Measurements from ENCODE around the gene ANO4.
"Not testable (repeated sequence)": the region's sequence is repeated elsewhere in the genome, so short reads cannot be mapped to it uniquely, and the experiment has no call there.

Gene ANO4

GRCh38 chr12:100875156-100875555 is 80.6 kb downstream of the ANO4 start:
- DNase-seq (ENCODE audit: low spot score): no peak

DNA sequence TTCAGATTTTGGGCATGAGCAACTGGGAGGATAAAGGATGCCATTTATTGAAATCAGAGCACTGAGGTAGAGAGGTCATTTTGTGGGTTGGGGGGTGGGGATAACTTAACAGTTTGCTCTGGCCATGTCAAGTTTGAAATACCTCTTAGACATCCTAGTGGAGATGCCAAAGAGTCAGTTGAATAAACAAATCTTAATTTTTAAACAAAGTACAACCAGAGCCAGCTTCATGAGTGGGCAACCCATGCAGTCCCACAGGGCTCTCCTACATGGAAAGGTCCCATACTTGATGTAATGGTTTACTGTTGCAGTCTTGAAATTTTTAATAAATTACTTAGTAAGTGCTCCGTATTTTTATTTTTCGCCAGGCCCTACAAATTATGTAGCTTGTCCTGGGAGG is 81.2 kb downstream of the ANO4 start:
- DNase-seq (ENCODE audit: low spot score): no peak

- no peak for DNase-seq (ENCODE audit: low spot score)
Measured at GRCh38 chr12:100877776-100878175, 83.2 kb downstream of the ANO4 start.

DNA sequence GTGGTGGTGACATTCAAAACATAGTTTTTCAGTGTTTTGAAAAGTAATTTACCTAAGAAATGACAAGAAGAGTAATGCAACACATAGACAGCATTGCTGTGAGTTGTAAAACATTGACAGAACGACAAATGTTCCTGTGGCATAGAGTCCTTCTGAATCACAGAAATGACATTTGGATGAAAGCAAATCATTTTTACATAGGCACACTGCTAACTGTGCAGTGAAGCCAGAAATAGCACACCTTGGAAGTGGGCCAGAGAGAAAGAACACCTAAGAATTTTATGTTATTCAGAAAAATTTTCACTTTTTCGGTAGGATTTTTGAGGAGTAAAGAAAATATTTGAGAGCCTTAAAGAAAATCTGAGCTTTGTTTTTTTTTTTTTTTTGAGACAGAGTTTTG is 100.6 kb downstream of the ANO4 start:
- no peak for DNase-seq (ENCODE audit: low spot score)

DNA sequence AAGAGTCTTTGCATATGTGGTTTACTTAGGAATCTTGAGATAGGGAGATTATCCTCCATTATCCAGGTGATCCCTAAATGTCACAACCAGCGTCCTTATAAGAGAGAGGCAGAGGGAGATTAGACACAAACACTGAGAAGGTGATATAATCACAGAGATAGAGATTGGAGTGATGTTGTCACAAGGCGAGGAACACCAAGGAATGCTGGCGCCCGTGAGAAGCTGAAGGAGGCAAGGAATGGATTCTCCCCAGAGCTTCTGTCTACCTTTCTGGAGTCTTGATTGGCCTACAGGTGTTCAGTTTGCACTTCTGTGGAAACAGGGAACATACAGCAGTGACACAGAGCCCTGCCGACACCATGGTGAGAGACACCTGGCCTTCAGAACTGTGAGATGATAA is 101.6 kb downstream of the ANO4 start:
- DNase-seq (ENCODE audit: low spot score): no peak

DNA sequence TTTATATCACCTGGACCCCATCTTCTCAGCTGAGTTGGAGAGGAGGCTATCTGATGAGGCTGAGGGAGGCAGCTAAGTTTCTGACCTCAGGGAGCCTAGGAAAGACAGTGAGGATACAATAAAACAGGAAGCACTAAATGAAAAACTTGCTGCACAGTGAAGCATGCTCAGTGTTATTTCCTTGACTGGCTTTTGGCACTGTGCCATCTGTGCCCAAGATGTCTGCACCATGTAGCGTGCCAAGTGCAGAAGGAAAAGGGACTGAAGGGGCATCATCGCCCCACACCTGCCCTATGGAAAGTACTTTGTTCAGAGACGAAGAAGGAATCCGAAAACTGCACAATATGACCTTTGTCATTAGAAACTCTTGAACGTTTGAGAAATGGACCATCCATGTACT is 102.7 kb downstream of the ANO4 start:
- DNase-seq (ENCODE audit: low spot score): no peak

- DNase-seq (ENCODE audit: low spot score): no peak
Measured at GRCh38 chr12:100899301-100899700, 104.7 kb downstream of the ANO4 start.

DNA sequence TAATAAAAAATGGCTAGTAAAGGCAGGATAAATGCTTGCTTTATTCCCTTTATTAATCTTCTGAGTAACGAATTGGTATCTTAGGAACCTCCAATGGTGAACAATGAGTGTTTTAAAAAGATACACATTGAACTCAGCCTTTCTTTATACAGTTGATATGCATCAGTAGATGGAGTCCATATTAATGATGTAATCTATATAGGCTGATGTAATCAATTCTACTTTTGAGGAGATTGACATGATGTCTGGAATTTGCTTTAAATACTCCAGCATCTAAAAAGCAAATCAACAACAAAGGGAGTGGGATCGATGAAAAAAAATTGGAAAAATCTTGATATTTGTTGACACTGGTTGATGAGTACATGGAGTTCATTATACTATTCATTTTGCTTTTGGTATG is 106.2 kb downstream of the ANO4 start:
- DNase-seq (ENCODE audit: low spot score): no peak

DNA sequence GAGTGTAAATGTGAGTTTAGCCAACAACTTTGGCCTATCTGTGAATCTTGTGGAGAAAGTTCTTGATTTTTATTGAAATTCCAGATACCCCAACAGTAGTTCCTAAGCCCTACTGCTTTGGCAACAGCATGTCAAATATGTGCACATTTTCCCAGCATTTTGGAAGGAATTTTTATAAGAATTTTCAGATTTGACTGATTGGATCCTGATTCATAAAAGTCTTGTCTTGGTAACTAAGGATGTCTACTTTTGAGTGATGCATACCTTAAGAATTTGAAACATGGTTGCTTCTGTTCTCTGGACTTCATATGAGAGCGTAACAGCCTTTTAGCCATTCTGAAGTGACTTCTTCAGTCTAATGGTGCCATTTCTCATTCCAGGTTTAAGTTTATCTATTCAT is 106.7 kb downstream of the ANO4 start:
- DNase-seq (ENCODE audit: low spot score): no peak

GRCh38 chr12:100904270-100904669 is 109.7 kb downstream of the ANO4 start:
- DNase-seq (ENCODE audit: low spot score): no peak

DNA sequence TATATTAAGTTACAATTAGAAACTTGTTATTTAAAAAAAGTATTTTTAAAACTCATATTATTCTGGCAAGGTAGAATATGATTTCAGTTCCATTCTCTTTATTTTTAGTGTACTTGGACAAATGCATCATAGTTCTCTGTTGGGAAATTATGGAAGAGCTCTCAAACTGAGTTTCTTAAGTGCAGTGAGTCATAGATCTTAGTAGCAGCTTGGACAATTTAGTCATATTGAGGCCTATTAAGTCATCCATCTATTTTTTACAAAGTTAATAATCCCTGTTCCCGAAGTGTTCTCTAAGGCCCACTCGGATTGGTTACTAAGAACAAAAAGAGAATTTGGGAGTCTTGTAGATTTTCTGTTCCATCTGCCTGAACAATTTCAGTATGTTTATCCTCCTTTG is 113.9 kb downstream of the ANO4 start:
- DNase-seq (ENCODE audit: low spot score): no peak

DNA sequence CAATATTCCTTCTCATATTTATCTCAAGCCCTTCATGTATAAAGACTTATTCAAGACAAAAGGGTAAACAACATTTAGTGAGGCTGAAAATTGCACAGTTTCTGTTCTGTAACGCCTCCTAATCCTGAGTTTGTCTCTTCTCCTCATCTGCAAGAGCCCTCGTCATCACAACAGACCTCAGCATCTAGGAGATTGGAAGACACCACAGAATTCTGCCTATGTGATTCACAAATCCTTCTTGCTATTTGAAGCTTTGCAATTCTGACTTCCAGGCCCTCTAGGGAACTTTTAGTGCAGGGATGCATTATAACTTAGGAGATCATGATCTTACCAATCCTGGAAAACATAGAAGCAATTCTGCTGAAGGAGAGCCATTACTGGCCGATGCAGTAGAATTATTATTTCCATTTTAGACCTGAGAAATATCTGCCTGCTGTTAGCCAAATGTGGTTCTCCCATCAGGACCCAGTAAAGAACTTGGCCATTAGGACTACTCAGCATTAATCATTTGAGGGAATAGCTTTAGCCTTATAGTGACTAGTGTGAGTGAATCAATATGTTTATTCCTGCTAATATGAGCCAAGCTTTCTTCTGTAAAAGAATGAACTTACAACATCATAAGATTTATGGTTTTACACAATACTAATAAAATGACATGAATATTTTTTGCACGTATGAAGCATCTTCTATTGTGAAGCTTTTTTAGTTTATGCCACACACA is 119.5 kb downstream of the ANO4 start:
- DNase-seq (ENCODE audit: low spot score): no peak

- DNase-seq (ENCODE audit: low spot score): no peak
Measured at GRCh38 chr12:100919116-100919515, 124.5 kb downstream of the ANO4 start.

GRCh38 chr12:100920493-100920892 is 125.9 kb downstream of the ANO4 start:
- no peak for DNase-seq (ENCODE audit: low spot score)

GRCh38 chr12:100926669-100927248 is 132.2 kb downstream of the ANO4 start:
- no peak for DNase-seq (ENCODE audit: low spot score)

DNA sequence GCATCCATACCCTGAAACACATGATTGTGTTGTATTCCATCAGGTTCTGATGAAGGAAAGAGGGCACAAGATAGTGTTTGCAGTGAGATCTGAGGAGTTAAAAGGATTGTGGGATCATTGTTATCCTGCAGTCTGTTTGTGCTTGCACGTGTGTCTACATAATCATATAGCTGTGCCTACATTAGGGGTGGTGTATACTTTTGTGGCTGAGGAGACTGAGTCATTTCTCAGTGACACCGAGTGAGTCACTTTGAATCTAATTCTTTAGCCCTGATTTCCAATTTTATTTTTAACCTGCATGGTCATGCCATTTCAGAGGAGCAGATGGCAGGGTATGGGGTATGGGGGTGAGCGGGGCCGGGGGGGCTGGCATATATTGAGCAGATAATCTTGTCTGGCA is 133.2 kb downstream of the ANO4 start:
- peak; percentile 11 for DNase-seq (ENCODE audit: low spot score)

DNA sequence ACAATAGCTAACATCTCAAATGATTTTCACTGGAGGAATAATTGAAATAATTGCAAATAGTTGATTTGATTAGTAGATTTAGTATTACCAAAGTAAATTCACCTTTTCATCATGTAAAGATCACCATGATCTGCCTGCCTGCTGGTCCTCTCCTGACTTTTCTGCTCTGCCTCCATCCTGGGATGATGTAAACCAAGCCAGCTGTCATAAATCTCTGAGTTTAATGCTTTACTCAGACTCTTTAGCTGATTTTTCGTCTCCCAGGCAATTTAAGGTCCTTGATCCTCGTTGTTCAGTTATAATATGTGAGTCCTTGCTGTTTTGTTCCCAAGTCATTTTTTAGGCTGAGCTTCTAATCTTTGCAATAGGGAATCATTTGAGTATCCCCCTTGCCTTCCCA is 138.0 kb downstream of the ANO4 start:
- no peak for DNase-seq (ENCODE audit: low spot score)

- DNase-seq (ENCODE audit: low spot score): not testable (repeated sequence)
Measured at GRCh38 chr12:100933531-100933930, 139.0 kb downstream of the ANO4 start.

DNA sequence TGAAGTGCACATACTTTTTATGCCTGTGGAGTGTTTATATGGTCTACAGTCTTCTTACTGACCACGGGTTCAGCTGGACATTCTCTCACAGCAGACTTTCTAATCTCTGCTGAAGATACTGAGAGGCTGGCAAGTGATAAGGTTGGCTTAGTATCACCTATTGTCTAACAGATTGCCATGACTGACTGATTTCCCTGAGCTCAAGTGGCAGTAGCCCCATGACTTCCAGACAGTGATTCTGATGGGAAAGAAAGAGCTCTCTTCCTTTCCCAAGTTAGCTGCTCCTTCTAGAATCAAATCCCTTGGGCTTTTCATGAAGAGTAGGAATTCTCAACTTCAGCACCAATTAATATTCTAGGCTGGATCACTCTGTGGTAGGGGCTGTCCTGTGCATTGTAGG is 141.4 kb downstream of the ANO4 start:
- DNase-seq (ENCODE audit: low spot score): no peak

GRCh38 chr12:100936661-100937060 is 142.1 kb downstream of the ANO4 start:
- no peak for DNase-seq (ENCODE audit: low spot score)

- DNase-seq (ENCODE audit: low spot score): no peak
Measured at GRCh38 chr12:100940503-100940902, 145.9 kb downstream of the ANO4 start.

- DNase-seq (ENCODE audit: low spot score): no peak
Measured at GRCh38 chr12:100942984-100943749, 148.6 kb downstream of the ANO4 start.

DNA sequence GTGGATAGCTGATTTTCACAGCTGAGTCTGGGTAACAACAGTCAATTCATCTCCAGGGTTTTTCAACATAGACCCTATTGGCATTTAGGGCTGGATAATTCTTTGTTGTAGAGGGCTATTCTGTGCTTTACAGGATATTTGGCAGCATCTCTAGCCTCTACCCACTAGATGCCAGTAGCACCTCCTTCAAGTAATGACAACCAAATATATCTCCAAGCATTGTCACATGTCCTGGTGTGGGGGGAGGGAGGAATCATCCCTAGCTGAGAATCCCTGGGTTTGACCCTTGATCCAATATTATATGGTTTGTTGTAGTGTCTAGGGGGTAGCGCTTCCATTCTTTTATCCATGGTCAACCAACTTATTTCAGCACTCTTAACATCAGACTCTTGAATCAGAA is 157.2 kb downstream of the ANO4 start:
- DNase-seq (ENCODE audit: low spot score): no peak
